HG03066 (cell line): Measurements from ENCODE around the gene SPTSSB.

Source experiments
- ATAC-seq: cut with Tn5 transposase; IDR thresholded peaks from one replicate; pipeline ENCODE4 v1.9.1; 2021; ENCODE audit warnings: low read depth; ENCODE audit not compliant: unreplicated experiment

The SPTSSB gene

GRCh38 chr3:161393310-161393709 is 22.0 kb upstream of the SPTSSB start:
- no peak for ATAC-seq

- no peak for ATAC-seq
These were observed 21.5 kb upstream of the SPTSSB start for GRCh38 chr3:161392853-161393252.

- ATAC-seq: no peak
These were observed 18.9 kb upstream of the SPTSSB start for GRCh38 chr3:161390200-161390599.

- ATAC-seq: no peak
These were observed 18.2 kb upstream of the SPTSSB start for GRCh38 chr3:161389445-161390035.

DNA sequence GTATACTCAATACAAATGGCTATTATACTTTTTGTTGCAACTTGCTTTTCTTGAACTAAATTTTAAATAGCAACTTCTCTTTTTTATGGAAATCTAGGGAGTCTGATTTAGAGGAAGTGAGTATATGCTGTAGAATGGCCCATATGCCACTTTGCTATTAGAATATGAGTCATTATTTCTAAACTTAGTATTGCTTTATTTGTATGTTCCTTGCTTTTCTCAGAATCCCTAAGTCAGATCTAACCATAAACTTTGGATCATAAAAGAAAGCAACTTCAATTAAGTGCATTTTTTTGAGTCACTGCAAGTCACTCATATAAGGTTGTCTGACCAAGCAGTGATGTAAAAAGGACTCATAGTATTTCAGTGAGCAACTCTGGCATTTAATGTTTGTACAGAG is 17.5 kb upstream of the SPTSSB start:
- ATAC-seq: no peak

- ATAC-seq: no peak
These were observed 15.9 kb upstream of the SPTSSB start for GRCh38 chr3:161386991-161387770.

DNA sequence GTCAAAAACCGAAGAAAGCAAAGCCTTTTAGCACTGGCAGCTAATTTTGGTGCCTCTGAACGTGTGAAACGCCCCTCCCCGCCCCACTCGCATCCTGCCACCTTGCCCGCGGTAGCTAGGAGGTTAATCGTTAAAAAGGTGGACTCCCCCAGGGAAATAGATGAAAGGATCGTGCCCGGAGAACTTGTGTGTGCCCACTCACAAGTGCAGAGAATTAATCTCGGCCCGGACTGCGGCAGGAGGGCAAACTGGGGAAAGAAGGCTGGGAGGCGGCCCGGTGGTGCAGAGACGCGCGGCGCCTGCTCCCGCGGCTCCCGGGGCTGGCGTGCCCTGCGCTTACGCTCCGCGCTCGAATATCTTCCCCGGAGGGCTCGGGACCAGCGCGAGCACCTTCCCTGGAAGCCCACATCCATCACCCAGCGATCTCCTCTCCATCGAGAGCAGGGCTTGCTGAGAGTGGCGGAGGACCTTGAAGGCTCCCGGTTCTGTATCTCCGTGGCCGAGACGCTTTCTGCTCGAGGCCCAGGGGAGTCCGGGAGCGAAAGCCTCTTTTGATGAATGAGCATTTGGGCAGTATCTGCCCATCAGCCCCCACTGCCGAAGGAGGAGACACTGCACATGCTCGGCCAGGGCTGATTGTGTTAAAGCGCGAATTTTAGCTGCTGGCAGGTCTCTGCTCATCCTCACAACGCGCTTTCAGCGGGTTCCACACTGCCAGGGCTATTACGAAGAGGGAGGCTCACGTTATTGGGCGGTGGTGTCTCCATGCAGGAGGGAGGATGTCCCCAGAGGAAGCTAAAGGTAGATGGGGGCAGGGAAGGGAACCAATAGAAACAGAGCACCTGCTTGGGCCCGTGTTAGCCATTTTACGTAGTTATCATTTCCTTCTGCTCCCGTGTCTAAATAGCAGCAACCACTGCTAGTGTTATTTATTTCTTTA is 1.3 kb upstream of the SPTSSB start:
- peak; percentile 44 for ATAC-seq

DNA sequence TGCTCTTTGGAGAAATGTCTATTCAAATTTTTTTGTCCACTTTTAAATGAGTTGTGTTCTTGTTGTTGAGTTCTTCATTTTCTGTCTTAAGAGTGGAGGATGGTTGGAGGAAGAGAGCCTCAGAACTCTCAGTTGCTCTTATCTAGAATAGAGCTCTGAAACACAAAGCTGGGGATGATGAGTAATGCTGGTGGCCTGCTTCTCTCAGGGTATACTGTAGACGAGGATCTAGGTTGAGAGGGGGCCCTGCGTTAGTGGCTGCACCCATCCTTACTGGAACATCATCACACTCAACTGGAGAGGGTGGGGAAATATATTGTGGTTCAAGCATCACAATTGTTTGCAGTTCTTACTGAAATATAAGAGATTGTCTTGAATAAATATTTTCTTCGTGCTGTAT is 1.8 kb downstream of the SPTSSB start:
- no peak for ATAC-seq

GRCh38 chr3:161366094-161366493 is 5.2 kb downstream of the SPTSSB start:
- no peak for ATAC-seq

DNA sequence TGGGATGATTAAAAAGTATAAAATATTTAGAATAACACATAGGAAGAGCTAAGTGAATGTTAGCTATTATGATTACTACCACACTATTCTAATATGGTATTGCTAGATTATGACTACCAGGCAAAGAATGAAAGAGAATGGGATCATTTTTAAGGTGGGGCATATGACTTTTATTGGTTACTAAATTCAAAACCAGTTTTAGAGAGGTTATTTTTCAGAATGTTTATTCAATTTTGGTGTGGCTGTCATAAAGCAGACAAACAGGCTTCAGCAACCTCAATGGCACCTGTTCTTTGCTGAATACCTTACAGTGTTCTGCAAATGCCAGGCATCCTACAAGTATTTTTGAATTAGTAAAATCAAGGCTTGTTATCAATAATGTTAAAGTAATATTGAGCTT is 12.8 kb downstream of the SPTSSB start:
- ATAC-seq: no peak

DNA sequence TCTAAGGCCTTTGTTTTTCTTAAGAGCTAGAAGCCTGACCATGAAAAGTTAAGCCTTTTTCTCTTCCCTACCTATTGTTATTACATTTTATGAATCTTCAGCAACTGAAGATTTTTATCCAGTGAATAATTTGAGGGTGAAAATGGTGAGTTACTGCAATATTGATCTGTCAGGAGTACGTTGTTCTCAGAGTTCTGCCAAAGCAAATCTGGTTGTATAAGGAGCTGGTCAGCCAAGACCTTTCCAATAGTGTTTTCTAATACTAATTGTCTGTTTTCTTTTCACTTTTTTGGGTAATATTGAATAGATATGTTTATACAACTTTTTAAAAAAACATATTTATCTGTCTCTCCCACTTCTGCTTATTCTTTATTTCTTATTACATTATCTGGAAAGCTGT is 15.0 kb downstream of the SPTSSB start:
- no peak for ATAC-seq

GRCh38 chr3:161355508-161355907 is 15.8 kb downstream of the SPTSSB start:
- ATAC-seq: no peak

DNA sequence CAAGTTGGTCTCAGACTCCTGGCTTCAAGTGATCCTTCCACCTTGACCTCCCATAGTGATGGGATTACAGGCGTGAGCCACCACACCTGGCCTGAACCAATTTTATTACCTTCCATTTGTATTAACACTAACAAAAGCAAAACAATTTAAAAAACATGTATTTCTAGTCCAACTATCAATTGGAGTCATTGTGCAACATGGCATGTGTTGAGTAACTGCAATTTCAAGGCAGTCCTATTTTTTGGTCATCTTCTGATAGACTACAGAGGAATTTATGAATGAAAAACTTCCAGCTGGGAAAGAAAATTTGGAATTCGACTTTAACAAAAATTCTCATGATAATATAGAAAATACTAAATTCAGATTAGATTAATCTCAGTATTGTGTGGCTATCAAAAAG is 16.8 kb downstream of the SPTSSB start:
- no peak for ATAC-seq

DNA sequence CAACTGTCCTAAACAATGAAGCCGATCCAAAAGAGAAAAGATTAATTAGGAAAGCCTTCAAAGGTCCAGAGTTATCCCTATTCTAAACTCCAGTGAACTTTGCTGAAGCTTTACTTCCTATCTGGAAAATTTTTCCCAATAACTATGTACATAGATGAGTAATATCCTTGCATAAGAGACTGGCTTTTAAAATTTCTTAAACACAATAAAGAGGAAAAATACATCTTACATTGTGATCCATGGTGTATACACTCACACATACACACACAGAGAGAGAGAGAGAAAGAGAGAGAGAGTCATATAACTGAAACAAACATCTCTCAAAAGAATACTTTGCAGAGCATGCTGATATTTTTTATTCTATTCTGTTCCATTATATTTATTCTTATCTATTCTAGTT is 20.0 kb downstream of the SPTSSB start:
- ATAC-seq: no peak

GRCh38 chr3:161350916-161351315 is 20.4 kb downstream of the SPTSSB start:
- ATAC-seq: no peak

DNA sequence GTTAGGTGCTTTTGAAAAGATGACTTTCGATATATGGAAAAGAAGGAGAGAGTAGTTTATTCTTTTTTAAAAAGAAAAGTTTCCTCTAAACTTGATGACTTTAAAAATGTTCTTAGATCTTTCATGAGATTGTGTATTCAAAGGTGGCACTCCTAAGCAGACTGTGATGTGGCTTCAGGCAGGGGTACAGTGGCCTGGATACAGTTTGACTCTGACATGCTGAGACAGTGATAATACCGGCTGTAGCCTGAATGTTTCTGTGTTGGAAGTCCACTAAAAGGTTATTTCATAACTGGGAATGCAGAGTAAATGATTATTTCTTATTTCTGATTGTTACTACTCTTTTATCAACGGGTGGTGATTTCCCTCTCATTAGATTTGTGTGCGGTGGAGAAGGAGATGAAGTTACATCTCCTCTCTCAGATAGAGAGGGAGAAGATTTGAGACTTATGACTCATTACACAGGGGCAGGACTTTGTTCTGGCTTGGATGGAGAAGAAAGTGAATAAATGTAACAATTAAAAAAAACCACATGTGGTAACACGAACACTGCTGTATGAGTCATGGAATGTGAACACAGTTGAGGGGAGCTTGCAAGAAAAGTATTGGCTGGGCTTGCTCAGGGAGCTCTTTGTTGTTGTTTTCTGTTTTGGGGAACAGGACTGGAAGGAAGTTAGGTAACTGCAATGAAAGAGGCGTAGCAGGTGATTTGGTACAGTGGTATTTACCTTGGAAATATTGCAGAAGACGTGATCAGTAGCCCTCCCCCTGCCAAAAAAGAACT is 21.6 kb downstream of the SPTSSB start:
- peak; percentile 55 for ATAC-seq

DNA sequence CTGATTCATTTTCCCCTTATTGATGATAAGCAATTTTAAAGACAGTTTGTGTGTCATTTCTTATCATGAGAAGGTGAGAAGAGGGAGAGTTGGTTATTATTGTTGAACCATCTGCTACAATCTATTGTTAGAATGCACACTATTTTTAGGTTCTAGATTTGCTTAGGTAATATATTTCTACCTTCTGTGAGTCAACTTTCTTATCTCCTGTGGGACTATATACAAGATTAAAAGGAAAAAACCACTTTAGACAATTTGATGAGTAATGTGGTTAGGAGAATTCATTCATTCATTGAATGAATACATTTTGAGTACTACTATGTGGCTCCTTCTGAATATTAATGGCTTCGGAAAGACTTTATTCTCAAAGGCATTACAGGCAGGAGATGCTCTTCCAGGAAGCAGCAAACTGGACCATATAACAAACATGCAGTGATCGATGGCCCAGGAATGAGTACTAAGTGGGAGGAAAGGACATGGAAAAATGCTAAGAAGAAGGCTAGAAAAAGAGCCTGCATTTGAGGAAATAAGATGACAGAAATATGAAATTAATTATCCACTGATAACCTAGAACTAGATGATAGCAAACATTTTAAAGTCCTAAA is 22.4 kb downstream of the SPTSSB start:
- ATAC-seq: no peak

GRCh38 chr3:161347726-161348125 is 23.6 kb downstream of the SPTSSB start:
- ATAC-seq: no peak

DNA sequence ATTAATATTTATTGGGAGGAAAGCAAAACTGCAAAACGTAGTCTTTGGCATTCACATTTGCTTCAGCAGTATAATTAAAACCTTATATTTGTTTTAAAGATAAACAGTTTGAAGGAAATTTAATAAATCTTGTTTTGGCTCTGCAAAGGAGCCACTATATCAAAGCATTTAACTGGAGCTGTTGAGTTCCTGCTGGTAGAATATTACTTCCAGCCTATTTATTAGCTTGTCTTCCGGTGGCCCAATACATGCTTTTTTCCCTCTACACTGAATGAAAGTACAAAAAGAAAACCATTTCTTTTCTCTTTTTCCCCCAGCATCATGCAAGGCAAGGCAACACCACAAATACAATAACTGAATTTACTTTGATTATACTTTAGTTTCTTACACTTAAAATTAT is 26.3 kb downstream of the SPTSSB start:
- ATAC-seq: no peak

GRCh38 chr3:161343986-161344385 is 27.3 kb downstream of the SPTSSB start:
- no peak for ATAC-seq
